ENCODE results near the gene SMARCAL1. TPM values are rescaled to one million over a fixed set of nuclear protein-coding genes. Genes with fewer than 3 reads are reported as not detected.

The SMARCAL1 gene
- total RNA-seq, 2 donors from 2014 or later = 9.9 to 27.7 TPM

DNA sequence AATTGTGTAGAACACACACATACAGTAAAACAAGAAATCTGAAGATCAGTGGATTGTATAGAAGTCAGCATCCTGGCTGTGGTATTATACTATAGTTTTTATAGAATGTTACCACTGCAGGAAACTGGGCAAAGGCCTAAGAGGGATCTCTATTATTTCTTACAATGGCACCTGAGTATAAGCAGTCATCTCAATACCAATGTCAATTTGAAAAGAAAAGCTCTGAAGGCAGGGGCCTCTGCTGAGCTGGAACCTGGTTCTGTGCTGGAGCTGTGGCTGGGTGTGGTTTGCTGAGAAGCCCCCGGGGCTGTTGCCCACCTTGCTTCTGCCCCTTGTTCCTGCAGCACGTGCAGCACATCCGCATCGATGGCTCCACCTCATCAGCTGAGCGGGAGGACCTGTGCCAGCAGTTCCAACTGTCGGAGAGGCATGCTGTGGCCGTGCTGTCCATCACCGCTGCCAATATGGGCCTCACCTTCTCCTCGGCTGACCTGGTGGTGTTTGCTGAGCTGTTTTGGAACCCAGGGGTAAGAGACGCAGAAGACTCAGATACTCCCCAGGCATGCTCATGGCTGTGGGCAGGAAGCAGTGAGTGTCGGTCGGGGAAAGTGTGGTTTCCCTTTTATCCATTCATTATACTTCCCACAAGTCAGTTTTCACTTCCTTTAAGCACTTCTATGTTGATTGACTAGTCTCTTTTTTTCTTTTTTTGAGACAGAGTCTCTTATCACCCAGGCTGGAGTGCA, 62.8 kb downstream of the SMARCAL1 start:
- intact Hi-C loops (cut with DNase I) = no loop called here
- Histone ChIP-seq H3K9me3 (no peaks in the 10 kb centered on the region), H3K27me3 (no peaks in the 10 kb centered on the region), H3K27ac (no peak overlapping the region), H3K36me3 (replicated peaks in 1 of 2; ENCODE audit: insufficient read depth in 1 of 2, low read depth in 2 of 2) (peaks cover 0 to 9% of the 10 kb centered on the region in 2 donors), H3K4me1 (no peaks in the 10 kb centered on the region), H3K4me3 (no peak overlapping the region)
- no peak for ATAC-seq
- 73 to 92% methylated on average over 8 to 12 of the region's 12 CpGs for WGBS, 2 donors
- DNase-seq = no peak
- TF ChIP-seq, protein P1, sequence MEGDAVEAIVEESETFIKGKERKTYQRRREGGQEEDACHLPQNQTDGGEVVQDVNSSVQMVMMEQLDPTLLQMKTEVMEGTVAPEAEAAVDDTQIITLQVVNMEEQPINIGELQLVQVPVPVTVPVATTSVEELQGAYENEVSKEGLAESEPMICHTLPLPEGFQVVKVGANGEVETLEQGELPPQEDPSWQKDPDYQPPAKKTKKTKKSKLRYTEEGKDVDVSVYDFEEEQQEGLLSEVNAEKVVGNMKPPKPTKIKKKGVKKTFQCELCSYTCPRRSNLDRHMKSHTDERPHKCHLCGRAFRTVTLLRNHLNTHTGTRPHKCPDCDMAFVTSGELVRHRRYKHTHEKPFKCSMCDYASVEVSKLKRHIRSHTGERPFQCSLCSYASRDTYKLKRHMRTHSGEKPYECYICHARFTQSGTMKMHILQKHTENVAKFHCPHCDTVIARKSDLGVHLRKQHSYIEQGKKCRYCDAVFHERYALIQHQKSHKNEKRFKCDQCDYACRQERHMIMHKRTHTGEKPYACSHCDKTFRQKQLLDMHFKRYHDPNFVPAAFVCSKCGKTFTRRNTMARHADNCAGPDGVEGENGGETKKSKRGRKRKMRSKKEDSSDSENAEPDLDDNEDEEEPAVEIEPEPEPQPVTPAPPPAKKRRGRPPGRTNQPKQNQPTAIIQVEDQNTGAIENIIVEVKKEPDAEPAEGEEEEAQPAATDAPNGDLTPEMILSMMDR (IDR thresholded peaks at IDR 0.05) = no peak
- TF ChIP-seq POLR2A (IDR thresholded peaks at IDR 0.05) = no peak

GRCh38 chr2:216475767-216476166, 63.5 kb downstream of the SMARCAL1 start:
- WGBS, 2 donors = 85 to 90% methylated on average over 6 of the region's 6 CpGs
- ATAC-seq = no peak
- TF ChIP-seq POLR2A (IDR thresholded peaks at IDR 0.05) = no peak
- TF ChIP-seq, protein P1 (IDR thresholded peaks at IDR 0.05) = no peak

DNA sequence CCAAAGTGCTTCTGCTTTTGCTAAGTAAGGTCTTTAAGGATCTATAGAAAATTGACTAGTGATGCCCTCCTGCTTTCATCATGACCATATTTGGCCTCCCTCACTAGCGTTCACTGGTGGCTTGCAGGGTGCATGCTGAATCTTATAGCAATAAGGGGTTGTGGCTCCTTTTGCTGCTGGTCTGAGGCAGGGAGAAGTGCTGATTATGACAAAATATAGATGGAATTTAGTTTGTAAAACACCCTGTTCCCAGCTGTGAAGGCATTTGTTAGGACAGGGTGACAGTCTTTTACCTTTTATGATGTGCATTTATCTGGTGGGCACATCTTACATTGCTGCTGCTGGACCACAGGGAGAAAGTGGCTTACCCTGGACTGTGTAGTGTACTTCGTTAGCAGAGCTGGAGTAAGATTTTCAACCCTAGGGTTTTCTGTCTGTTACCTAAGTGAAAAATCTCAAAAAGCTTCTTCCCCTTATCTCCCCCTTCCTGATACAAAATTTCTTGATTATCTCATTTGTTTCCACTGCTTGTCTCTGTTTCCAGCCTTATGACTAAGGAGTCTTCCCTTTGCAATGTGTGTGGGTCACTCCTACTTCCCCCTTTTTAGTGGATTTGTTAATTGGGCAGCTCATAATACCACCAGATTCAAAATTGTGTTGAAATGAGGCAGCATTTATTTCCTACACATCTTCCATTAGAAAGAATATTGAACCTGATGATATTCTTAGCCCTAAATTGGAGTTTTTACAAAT, 65.2 kb downstream of the SMARCAL1 start:
- Histone ChIP-seq H3K27ac (no peak overlapping the region), H3K27me3 (no peaks in the 10 kb centered on the region), H3K36me3 (replicated peaks in 1 of 2; ENCODE audit: insufficient read depth in 1 of 2, low read depth in 2 of 2) (peaks cover 0 to 9% of the 10 kb centered on the region in 2 donors), H3K4me1 (no peaks in the 10 kb centered on the region), H3K4me3 (no peak overlapping the region), H3K9me3 (no peaks in the 10 kb centered on the region)
- DNase-seq (no peak), ATAC-seq (no peak)
- intact Hi-C loops (cut with DNase I) = no loop called here
- TF ChIP-seq, protein P1 (IDR thresholded peaks at IDR 0.05) = no peak
- no peak for TF ChIP-seq POLR2A (IDR thresholded peaks at IDR 0.05)
- WGBS, 2 donors = 51 to 73% methylated on average over 2 of the region's 2 CpGs

More at GRCh38 chr2:216475767-216476166, 63.5 kb downstream of the SMARCAL1 start:
- no peaks in the 10 kb centered on the region for H3K9me3 ChIP-seq
- intact Hi-C loops (cut with DNase I) = no loop called here
- no peaks in the 10 kb centered on the region for H3K4me1 ChIP-seq
- H3K27ac ChIP-seq = no peak overlapping the region
- no peak overlapping the region for H3K4me3 ChIP-seq
- peaks cover 0 to 9% of the 10 kb centered on the region in 2 donors for H3K36me3 ChIP-seq (replicated peaks in 1 of 2; ENCODE audit: insufficient read depth in 1 of 2, low read depth in 2 of 2)
- DNase-seq = no peak
- no peaks in the 10 kb centered on the region for H3K27me3 ChIP-seq

DNA sequence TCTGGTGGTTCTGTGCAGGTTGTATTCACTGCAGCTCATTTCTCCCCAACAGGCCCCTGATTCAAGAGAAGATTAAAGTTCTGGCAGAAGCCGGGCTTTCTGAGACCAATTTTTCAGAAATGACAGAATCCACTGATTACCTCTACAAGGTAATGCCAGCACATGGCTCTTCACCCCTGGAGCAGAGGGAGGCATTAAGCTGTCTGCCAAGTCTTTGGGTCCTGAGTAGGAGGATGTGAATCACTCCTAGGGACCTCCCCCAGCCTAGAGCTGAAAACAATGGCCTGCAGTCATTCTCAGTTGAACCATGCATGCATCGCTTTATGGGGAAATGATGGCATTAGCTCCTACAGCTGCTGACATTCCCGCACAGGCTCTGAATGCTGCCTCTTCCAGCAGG, 65.9 kb downstream of the SMARCAL1 start:
- TF ChIP-seq, protein P1 (IDR thresholded peaks at IDR 0.05) = no peak
- TF ChIP-seq POLR2A (IDR thresholded peaks at IDR 0.05) = no peak
- Histone ChIP-seq H3K36me3 (replicated peaks in 1 of 2; ENCODE audit: insufficient read depth in 1 of 2, low read depth in 2 of 2) (peaks cover 0 to 10% of the 10 kb centered on the region in 2 donors), H3K4me1 (no peaks in the 10 kb centered on the region), H3K4me3 (no peak overlapping the region), H3K27ac (no peak overlapping the region), H3K9me3 (no peaks in the 10 kb centered on the region), H3K27me3 (no peaks in the 10 kb centered on the region)
- WGBS, 2 donors = 59 to 77% methylated on average over 3 of the region's 3 CpGs
- peak in 2 of 4 donors; percentile 16 to 22 for DNase-seq
- intact Hi-C loops (cut with DNase I) = no loop called here
- peak; percentile 12 for ATAC-seq
